Kidney (tissue), 14 donors: Measurements from ENCODE around the gene CCDC141. TPM values are rescaled to one million over a fixed set of nuclear protein-coding genes. Genes with fewer than 3 reads are reported as not detected.

ENCODE experiments used
- DNase-seq, 5 donors: peaks; one replicate each; pipeline ENCODE4 v3.0.0-alpha.2; 2013 to 2020
- FAIRE-seq: peaks from 2 replicates; lab custom pipeline; 2012; peaks lifted over from hg19 to GRCh38; lab: Jason Lieb, UNC
- H3K27ac ChIP-seq, 2 donors: one replicate each; pipeline ENCODE4 v1.7.0; 2013; ENCODE audit warnings: low read depth in 2 of 2, low read length in 2 of 2, inconsistent platforms in 1 of 2
- H3K27me3 ChIP-seq: one replicate; pipeline ENCODE4 v1.7.1; 2013; ENCODE audit warnings: low read length, inconsistent platforms; ENCODE audit not compliant: control insufficient read depth, insufficient read depth
- H3K36me3 ChIP-seq, 3 donors: one replicate each; pipeline versions ENCODE4 v1.7.0 to v1.7.1; 2013; ENCODE audit warnings: low read length in 3 of 3, control low read depth in 1 of 3, inconsistent platforms in 1 of 3; ENCODE audit not compliant: insufficient read depth in 3 of 3, control insufficient read depth in 2 of 3
- H3K4me1 ChIP-seq, 3 donors: one replicate each; pipeline versions ENCODE4 v1.7.0 to v1.7.1; 2013; ENCODE audit warnings: low read length in 3 of 3, inconsistent platforms in 1 of 3, low read depth in 1 of 3; ENCODE audit not compliant: control insufficient read depth in 2 of 3, insufficient read depth in 2 of 3
- H3K4me3 ChIP-seq, 3 donors: one replicate each; pipeline versions ENCODE4 v1.7.0 to v1.8.1; 2013; ENCODE audit warnings: low read length in 3 of 3, control low read depth in 1 of 3, inconsistent platforms in 1 of 3
- H3K9ac ChIP-seq, 3 donors: one replicate each; pipeline versions ENCODE4 v1.7.0 to v1.7.1; 2013; ENCODE audit warnings: low read length in 3 of 3, control low read depth in 1 of 3, inconsistent platforms in 1 of 3
- H3K9me3 ChIP-seq, 3 donors: one replicate each; pipeline versions ENCODE4 v1.7.0 to v1.7.1; 2013; ENCODE audit warnings: low read length in 3 of 3, control low read depth in 1 of 3, inconsistent platforms in 1 of 3; ENCODE audit not compliant: control insufficient read depth in 2 of 3, insufficient read depth in 1 of 3
- intact Hi-C: fragments of 100-400 bp; cut with DNase I; formaldehyde crosslinking; loops from one replicate; pipeline ENCODE4 v1.11.1; 2022
- polyA plus RNA-seq: library from polyadenylated mRNA; stranded (reverse); fragments of 350-450 nt; fragmentation: Illumina TruSeq; extraction: RNeasy Lipid Tissue Mini Kit (QIAGEN cat#74804); gene quantifications from one replicate; pipeline ENCODE4 v1.2.3, GENCODE V29; 2014; ENCODE audit warnings: low read depth, low replicate concordance; ENCODE audit not compliant: insufficient read depth
- total RNA-seq: library from RNA; stranded (reverse); fragmentation: NEBNext Ultra II Directional; extraction: Animal tissue kit (Norgen Biotek cat#: 25700); gene quantifications from one replicate; pipeline ENCODE4 v1.2.1, GENCODE V29; 2021
- TF ChIP-seq, protein P1 (sequence below): IDR thresholded peaks from 3 replicates; pipeline ENCODE4 v1.5.1; 2012; ENCODE audit warnings: mild to moderate bottlenecking, moderate library complexity, borderline replicate concordance; ENCODE audit not compliant: insufficient read depth; ENCODE audit errors: extremely low read depth
- donor health status: control.
- donor health status: control.
- donor health status: control.
- donor health status: control.
- donor health status: control.
- donor health status: DM: yes; HTN: yes; CAD: no.
- donor health status: Normal renal cell carcinoma (clear cell type).

CCDC141 gene
- total and polyA plus RNA-seq, 2 donors from 2014 or later, result 3.0 TPM; not detected in 1

DNA sequence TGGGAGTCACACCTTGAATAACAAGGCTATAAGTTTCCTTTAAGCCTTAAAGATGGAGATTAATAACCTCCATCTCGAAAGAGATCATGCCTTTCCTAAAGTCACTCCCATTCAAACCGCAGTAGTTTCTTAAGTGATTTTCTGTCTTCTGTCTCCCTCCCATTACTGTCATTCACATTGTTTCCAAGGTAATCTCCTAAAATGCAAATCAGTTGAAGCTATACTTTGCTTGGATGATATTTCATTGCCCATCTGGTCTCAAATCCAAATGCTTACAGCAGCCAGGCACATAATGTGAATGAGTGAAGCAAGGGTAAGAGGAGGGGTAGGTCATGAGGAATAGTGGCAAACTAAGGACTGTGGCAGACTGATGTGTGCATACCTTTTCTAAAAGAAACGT, 116.4 kb downstream of the CCDC141 start:
- Histone ChIP-seq H3K27me3 (no peaks in the 10 kb centered on the region), H3K4me1 (no peaks in the 10 kb centered on the region), H3K36me3 (no peaks in the 10 kb centered on the region), H3K9ac (no peak overlapping the region), H3K27ac (no peak overlapping the region), H3K4me3 (no peak overlapping the region), H3K9me3 (peaks cover 0 to 5% (median 2%) of the 10 kb centered on the region in 3 donors)
- no peak for DNase-seq
- intact Hi-C loops, result no loop called here
- no peak for FAIRE-seq
- TF ChIP-seq, protein P1, sequence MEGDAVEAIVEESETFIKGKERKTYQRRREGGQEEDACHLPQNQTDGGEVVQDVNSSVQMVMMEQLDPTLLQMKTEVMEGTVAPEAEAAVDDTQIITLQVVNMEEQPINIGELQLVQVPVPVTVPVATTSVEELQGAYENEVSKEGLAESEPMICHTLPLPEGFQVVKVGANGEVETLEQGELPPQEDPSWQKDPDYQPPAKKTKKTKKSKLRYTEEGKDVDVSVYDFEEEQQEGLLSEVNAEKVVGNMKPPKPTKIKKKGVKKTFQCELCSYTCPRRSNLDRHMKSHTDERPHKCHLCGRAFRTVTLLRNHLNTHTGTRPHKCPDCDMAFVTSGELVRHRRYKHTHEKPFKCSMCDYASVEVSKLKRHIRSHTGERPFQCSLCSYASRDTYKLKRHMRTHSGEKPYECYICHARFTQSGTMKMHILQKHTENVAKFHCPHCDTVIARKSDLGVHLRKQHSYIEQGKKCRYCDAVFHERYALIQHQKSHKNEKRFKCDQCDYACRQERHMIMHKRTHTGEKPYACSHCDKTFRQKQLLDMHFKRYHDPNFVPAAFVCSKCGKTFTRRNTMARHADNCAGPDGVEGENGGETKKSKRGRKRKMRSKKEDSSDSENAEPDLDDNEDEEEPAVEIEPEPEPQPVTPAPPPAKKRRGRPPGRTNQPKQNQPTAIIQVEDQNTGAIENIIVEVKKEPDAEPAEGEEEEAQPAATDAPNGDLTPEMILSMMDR, result no peak

GRCh38 chr2:178928077-178928476, 121.9 kb downstream of the CCDC141 start:
- Histone ChIP-seq H3K9ac (no peak overlapping the region), H3K27me3 (no peaks in the 10 kb centered on the region), H3K4me3 (no peak overlapping the region), H3K36me3 (no peaks in the 10 kb centered on the region), H3K9me3 (no peaks in the 10 kb centered on the region), H3K4me1 (no peaks in the 10 kb centered on the region), H3K27ac (no peak overlapping the region)
- DNase-seq (no peak), FAIRE-seq (no peak)
- intact Hi-C loops, result no loop called here
- TF ChIP-seq, protein P1, result no peak

GRCh38 chr2:178927173-178927572, 122.8 kb downstream of the CCDC141 start:
- Histone ChIP-seq H3K36me3 (no peaks in the 10 kb centered on the region), H3K9ac (no peak overlapping the region), H3K9me3 (no peaks in the 10 kb centered on the region), H3K4me3 (no peak overlapping the region), H3K27me3 (no peaks in the 10 kb centered on the region), H3K27ac (no peak overlapping the region), H3K4me1 (no peaks in the 10 kb centered on the region)
- intact Hi-C loops, result no loop called here
- DNase-seq (no peak), FAIRE-seq (no peak)
- TF ChIP-seq, protein P1, result no peak

DNA sequence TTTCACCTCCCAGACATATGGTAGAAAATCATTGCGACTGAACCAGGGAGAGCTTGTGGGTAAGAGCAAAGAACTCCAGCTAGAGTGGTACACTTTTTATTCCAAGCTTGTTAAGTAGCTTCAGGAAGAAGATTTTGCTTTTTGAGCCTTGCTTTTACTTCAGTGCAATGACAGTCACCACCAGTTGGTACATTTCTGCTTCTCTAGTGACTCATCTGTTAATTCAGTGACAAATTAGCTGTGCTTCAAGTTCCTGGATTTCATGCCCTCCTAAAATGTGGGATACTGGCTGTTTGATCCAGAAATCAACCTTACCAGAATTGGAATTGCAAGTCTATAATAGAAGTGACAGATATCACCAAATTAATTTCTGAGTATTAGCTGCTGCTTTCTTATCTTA, 125.1 kb downstream of the CCDC141 start:
- H3K4me3 ChIP-seq, result no peak overlapping the region
- no peaks in the 10 kb centered on the region for H3K27me3 ChIP-seq
- H3K27ac ChIP-seq, result no peak overlapping the region
- FAIRE-seq, result no peak
- TF ChIP-seq, protein P1, result no peak
- H3K9ac ChIP-seq, result no peak overlapping the region
- intact Hi-C loops, result no loop called here
- H3K9me3 ChIP-seq, result no peaks in the 10 kb centered on the region
- no peaks in the 10 kb centered on the region for H3K4me1 ChIP-seq
- no peaks in the 10 kb centered on the region for H3K36me3 ChIP-seq
- DNase-seq, result no peak
